Activated CD8-positive, alpha-beta T cell treated with anti-CD3 and anti-CD28 coated beads, Interleukin-2, amount 10 ng/mL, durations not matched to agents 7 days and 5 days (primary cell): ENCODE data around the gene SLC25A25. TPM values are rescaled to one million over a fixed set of nuclear protein-coding genes. Genes with fewer than 3 reads are reported as not detected.
"Not testable (repeated sequence)": the region's sequence is repeated elsewhere in the genome, so short reads cannot be mapped to it uniquely, and the experiment has no call there.

ENCODE experiments used
- ATAC-seq: fragments of 150-1000 bp; cut with Tn5 transposase; one replicate; pipeline ENCODE4 v1.10.0; 2021; ENCODE audit warnings: moderate library complexity
- CTCF ChIA-PET: fragments of 350-600 bp; sonication (Branson Sonifier 250); formaldehyde crosslinking; loops from one replicate; lab custom pipeline; 2021; ENCODE audit warnings: antibody characterized with exemption; lab: Charles Lee
- POLR2A ChIA-PET: fragments of 350-600 bp; sonication (Branson Sonifier 250); formaldehyde crosslinking; loops from one replicate; lab custom pipeline; 2021; ENCODE audit warnings: antibody characterized with exemption; lab: Charles Lee
- DNase-seq: peaks from one replicate; pipeline ENCODE4 v3.0.0-alpha.2; 2020
- H3K27ac Mint-ChIP-seq: one replicate; pipeline ENCODE4 v1.8.0; 2021; ENCODE audit warnings: mild to moderate bottlenecking, mixed read lengths
- H3K27me3 Mint-ChIP-seq: one replicate; pipeline ENCODE4 v1.8.0; 2021; ENCODE audit warnings: low read depth, mixed read lengths
- H3K36me3 Mint-ChIP-seq: one replicate; pipeline ENCODE4 v1.8.0; 2021; ENCODE audit warnings: low read depth, mixed read lengths
- H3K4me1 Mint-ChIP-seq: one replicate; pipeline ENCODE4 v1.8.0; 2021; ENCODE audit warnings: low read depth, mixed read lengths
- H3K4me3 Mint-ChIP-seq: one replicate; pipeline ENCODE4 v1.8.0; 2021; ENCODE audit warnings: mild to moderate bottlenecking, mixed read lengths
- H3K9me3 Mint-ChIP-seq: one replicate; pipeline ENCODE4 v1.8.0; 2022; ENCODE audit warnings: mixed read lengths; ENCODE audit not compliant: insufficient read depth
- total RNA-seq, 2 experiments: library from RNA; stranded (reverse); gene quantifications; one replicate each; pipeline ENCODE4 v1.2.3, GENCODE V29; 2021

SLC25A25 gene
- total RNA-seq, 2 experiments from 2014 or later = 17.2 to 19.2 TPM

- CTCF ChIA-PET = interaction anchor here (1.2 kb wide), 1 partner anchor 14 kb away, joined by 5 read pairs; no protein-coding TSS in a partner anchor
- H3K4me3 Mint-ChIP-seq = no peak overlapping the region
- peaks cover 32% of the 10 kb centered on the region for H3K4me1 Mint-ChIP-seq
- H3K27ac Mint-ChIP-seq = peak overlapping the region; percentile 70
- no peaks in the 10 kb centered on the region for H3K27me3 Mint-ChIP-seq
- DNase-seq (no peak), ATAC-seq (peak; percentile 10)
- peaks cover 65% of the 10 kb centered on the region for H3K36me3 Mint-ChIP-seq
- POLR2A ChIA-PET = interaction anchor here (0.5 kb wide), 1 partner anchor 839 kb away, joined by 3 read pairs; no protein-coding TSS in a partner anchor
- H3K9me3 Mint-ChIP-seq = no peaks in the 10 kb centered on the region
Observed at GRCh38 chr9:128106181-128106939, 38.3 kb downstream of the SLC25A25 start.

GRCh38 chr9:128106940-128107467 is 39.0 kb downstream of the SLC25A25 start:
- H3K27ac Mint-ChIP-seq = peak overlapping the region; percentile 70

GRCh38 chr9:128107468-128108268 is 39.6 kb downstream of the SLC25A25 start:
- POLR2A ChIA-PET = no interaction called here
- CTCF ChIA-PET = interaction anchor here (1.2 to 2.7 kb wide), 2 partner anchors 10 to 164 kb away, joined by 3 to 16 read pairs; no protein-coding TSS in a partner anchor

More at GRCh38 chr9:128106940-128107467, 39.0 kb downstream of the SLC25A25 start:
- H3K4me1 Mint-ChIP-seq = peaks cover 30% of the 10 kb centered on the region
- no peak overlapping the region for H3K4me3 Mint-ChIP-seq
- H3K9me3 Mint-ChIP-seq = no peaks in the 10 kb centered on the region
- ChIA-PET POLR2A (no interaction called here), CTCF (interaction anchor here (1.2 to 2.7 kb wide), 2 partner anchors 11 to 163 kb away, joined by 3 to 16 read pairs; no protein-coding TSS in a partner anchor)
- ATAC-seq (no peak), DNase-seq (no peak)
- H3K36me3 Mint-ChIP-seq = peaks cover 62% of the 10 kb centered on the region
- no peaks in the 10 kb centered on the region for H3K27me3 Mint-ChIP-seq

DNA sequence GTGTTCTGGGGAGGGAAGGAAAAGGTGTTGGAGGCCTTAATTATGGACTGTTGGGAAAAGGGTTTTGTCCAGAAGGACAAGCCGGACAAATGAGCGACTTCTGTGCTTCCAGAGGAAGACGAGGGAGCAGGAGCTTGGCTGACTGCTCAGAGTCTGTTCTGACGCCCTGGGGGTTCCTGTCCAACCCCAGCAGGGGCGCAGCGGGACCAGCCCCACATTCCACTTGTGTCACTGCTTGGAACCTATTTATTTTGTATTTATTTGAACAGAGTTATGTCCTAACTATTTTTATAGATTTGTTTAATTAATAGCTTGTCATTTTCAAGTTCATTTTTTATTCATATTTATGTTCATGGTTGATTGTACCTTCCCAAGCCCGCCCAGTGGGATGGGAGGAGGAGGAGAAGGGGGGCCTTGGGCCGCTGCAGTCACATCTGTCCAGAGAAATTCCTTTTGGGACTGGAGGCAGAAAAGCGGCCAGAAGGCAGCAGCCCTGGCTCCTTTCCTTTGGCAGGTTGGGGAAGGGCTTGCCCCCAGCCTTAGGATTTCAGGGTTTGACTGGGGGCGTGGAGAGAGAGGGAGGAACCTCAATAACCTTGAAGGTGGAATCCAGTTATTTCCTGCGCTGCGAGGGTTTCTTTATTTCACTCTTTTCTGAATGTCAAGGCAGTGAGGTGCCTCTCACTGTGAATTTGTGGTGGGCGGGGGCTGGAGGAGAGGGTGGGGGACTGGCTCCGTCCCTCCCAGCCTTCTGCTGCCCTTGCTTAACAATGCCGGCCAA is 40.4 kb downstream of the SLC25A25 start:
- Mint-ChIP-seq H3K36me3 (peaks cover 50% of the 10 kb centered on the region), H3K27ac (peak overlapping the region; percentile 54), H3K9me3 (no peaks in the 10 kb centered on the region), H3K27me3 (no peaks in the 10 kb centered on the region), H3K4me1 (peaks cover 16% of the 10 kb centered on the region), H3K4me3 (no peak overlapping the region)
- ChIA-PET CTCF (interaction anchor here (1.2 to 2.7 kb wide), 2 partner anchors 9 to 165 kb away, joined by 3 to 16 read pairs; no protein-coding TSS in a partner anchor), POLR2A (no interaction called here)
- DNase-seq (no peak), ATAC-seq (no peak)

More at GRCh38 chr9:128107468-128108268, 39.6 kb downstream of the SLC25A25 start:
- Mint-ChIP-seq H3K27me3 (no peaks in the 10 kb centered on the region), H3K4me3 (no peak overlapping the region), H3K9me3 (no peaks in the 10 kb centered on the region), H3K27ac (peak overlapping the region; percentile 54), H3K36me3 (peaks cover 55% of the 10 kb centered on the region), H3K4me1 (peaks cover 23% of the 10 kb centered on the region)
- DNase-seq (no peak), ATAC-seq (no peak)

DNA sequence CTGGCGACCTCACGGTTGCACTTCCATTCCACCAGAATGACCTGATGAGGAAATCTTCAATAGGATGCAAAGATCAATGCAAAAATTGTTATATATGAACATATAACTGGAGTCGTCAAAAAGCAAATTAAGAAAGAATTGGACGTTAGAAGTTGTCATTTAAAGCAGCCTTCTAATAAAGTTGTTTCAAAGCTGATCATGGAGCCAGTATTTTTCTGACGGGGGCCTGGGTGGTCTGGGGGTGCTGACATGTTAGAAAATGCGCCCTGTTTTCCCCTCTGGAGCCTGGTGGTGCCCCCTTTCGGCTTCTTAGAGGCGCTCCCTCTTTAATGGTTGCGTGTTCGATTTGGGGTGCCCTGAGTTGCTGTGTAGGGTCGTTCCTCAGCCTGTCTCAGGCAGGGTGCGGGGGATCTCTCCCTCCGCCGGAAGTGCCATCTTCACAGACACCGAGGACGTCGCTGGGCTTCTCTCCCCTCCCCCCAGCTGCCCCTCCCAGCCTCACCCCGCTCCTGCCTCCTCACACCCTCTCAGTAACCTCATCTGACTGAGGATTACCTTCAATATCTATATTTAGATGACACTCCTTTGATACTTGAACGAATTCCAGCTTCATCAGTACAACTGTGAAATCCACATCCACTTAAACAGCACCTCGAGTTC is 41.1 kb downstream of the SLC25A25 start:
- Mint-ChIP-seq H3K4me1 (peaks cover 8% of the 10 kb centered on the region), H3K36me3 (peaks cover 45% of the 10 kb centered on the region), H3K27ac (no peak overlapping the region), H3K4me3 (no peak overlapping the region), H3K27me3 (no peaks in the 10 kb centered on the region), H3K9me3 (no peaks in the 10 kb centered on the region)
- ChIA-PET CTCF (interaction anchor here (2.7 kb wide), 1 partner anchor 9 kb away, joined by 16 read pairs; no protein-coding TSS in a partner anchor), POLR2A (no interaction called here)
- DNase-seq = no peak
- ATAC-seq = no peak

DNA sequence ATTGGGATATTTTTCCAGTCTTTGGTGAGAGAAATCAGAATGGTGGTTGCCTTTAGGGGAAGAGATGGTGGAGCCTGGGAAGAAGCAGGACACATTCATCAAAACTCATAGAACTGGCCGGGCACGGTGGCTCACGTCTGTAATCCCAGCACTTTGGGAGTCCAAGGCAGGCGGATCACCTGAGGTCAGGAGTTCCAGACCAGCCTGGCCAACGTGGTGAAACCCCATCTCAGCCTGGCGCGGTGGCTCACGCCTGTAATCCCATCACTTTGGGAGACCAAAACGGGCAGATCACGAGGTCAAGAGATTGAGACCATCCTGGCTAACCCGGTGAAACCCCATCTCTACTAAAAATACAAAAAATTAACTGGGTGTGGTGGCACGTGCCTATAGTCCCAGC is 43.7 kb downstream of the SLC25A25 start:
- H3K4me3 Mint-ChIP-seq, H3K4me1 Mint-ChIP-seq, ATAC-seq, DNase-seq, H3K9me3 Mint-ChIP-seq, H3K27ac Mint-ChIP-seq, H3K27me3 Mint-ChIP-seq, CTCF ChIA-PET: not testable (repeated sequence)
- peaks cover 30% of the 10 kb centered on the region for H3K36me3 Mint-ChIP-seq
- POLR2A ChIA-PET = interaction anchor here (0.7 kb wide), 1 partner anchor 40 kb away, joined by 3 read pairs; no protein-coding TSS in a partner anchor

DNA sequence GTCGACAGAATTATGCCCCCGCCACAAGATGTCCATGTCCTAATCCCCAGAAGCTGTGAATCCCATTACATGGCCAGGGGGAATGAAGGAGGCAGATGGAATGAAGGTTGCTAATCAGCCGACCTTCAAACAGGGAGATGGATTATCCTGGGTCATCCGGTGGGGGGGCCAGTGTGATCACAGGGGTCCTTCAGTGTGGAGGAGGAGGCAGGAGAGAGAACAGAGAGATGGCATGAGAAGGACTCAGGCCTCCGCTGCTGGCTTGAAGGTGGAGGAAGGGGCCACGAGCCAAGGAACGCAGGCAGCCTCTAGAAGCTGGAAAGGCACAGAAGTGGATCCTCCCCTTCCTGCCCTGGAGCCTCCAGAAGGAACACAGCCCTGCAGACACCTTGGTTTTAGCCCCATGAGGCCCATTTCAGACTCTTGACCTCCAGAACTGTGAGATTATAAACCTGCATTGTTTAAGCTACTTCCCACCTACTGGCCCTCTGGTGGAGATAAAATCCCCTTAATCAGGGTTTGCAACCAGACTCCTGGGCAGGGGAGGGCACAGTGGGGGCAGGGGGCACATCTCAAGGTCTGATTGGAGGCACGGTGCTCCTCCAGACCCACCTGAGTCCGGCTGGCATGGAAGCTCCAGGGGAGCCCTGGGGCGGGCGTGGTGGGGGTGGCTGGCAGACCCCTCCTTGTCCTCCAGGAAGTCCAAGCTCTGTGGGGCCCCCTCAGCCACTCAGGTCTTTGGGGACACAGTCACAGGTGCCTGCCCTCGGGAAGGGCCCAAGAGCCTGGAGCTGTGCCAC is 45.7 kb downstream of the SLC25A25 start:
- Mint-ChIP-seq H3K4me1 (peaks cover 10% of the 10 kb centered on the region), H3K36me3 (peaks cover 18% of the 10 kb centered on the region), H3K9me3 (no peaks in the 10 kb centered on the region), H3K27ac (no peak overlapping the region), H3K27me3 (no peaks in the 10 kb centered on the region), H3K4me3 (no peak overlapping the region)
- ChIA-PET CTCF (interaction anchor here (1.0 to 1.6 kb wide), 3 partner anchors 21 to 79 kb away, joined by 3 to 4 read pairs (median 3); partner anchors contain the start of genes NAIF1 and SLC25A25), POLR2A (no interaction called here)
- DNase-seq (no peak), ATAC-seq (no peak)

- Mint-ChIP-seq H3K36me3 (peaks cover 14% of the 10 kb centered on the region), H3K4me3 (no peak overlapping the region), H3K4me1 (peaks cover 10% of the 10 kb centered on the region), H3K9me3 (no peaks in the 10 kb centered on the region), H3K27ac (no peak overlapping the region), H3K27me3 (no peaks in the 10 kb centered on the region)
- DNase-seq = no peak
- ATAC-seq = no peak
- ChIA-PET POLR2A (interaction anchor here (1.6 kb wide), 1 partner anchor 22 kb away, joined by 3 read pairs; no protein-coding TSS in a partner anchor), CTCF (interaction anchor here (1.6 kb wide), 2 partner anchors 22 to 47 kb away, joined by 3 to 4 read pairs; partner anchors contain the start of genes NAIF1 and SLC25A25)
Observed at GRCh38 chr9:128114326-128115186, 46.5 kb downstream of the SLC25A25 start.
